Rectal smooth muscle tissue (tissue), 1 donor: Measurements from ENCODE around the gene SLC6A1.

Experiments
- H3K27ac ChIP-seq: one replicate; pipeline ENCODE4 v1.7.0; 2013; ENCODE audit warnings: low read depth, low read length, inconsistent platforms
- H3K27me3 ChIP-seq: one replicate; pipeline ENCODE4 v1.7.0; 2013; ENCODE audit warnings: low read length; ENCODE audit not compliant: control insufficient read depth, insufficient read depth
- H3K36me3 ChIP-seq: one replicate; pipeline ENCODE4 v1.7.0; 2013; ENCODE audit warnings: low read length; ENCODE audit not compliant: control insufficient read depth, insufficient read depth
- H3K4me1 ChIP-seq: one replicate; pipeline ENCODE4 v1.7.0; 2013; ENCODE audit warnings: low read length; ENCODE audit not compliant: control insufficient read depth, insufficient read depth
- H3K4me3 ChIP-seq: one replicate; pipeline ENCODE4 v1.7.0; 2013; ENCODE audit warnings: low read length
- H3K9ac ChIP-seq: one replicate; pipeline ENCODE4 v1.7.0; 2013; ENCODE audit warnings: low read length

The SLC6A1 gene

DNA sequence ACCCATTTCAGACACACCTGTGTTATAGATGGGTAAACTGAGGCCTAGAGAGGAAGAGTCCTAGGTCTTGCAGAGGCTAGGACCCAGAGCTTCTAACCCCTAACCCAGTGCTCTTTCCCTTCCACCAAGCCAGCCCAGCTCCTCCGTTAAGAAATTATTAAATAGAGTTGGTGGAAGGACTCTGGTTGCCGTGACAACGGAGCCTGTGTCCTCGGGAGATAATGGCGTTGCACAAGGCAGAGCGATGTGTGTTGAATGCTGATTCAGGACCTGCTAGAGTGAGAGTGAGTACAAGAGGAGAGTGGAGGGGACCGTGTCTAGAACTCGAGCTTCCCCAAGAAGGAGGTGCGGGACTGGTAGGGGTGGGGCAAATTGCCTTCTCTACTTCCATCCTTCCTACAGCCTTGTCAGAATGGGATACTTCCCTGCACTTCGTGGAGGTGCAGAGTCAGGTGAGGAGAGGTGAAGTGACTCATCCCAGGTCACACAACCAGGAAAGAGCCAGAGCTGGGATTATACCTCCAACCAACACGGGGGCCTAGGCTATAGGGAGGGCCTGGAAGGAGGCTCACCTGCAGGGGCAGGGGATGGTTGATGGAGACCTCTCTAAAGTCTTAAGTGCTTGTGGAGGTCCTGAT lies 8.6 kb downstream of the SLC6A1 start:
- Histone ChIP-seq H3K36me3 (no peaks in the 10 kb centered on the region), H3K4me1 (no peaks in the 10 kb centered on the region), H3K27ac (no peak overlapping the region), H3K27me3 (peaks cover 7% of the 10 kb centered on the region), H3K4me3 (no peak overlapping the region), H3K9ac (no peak overlapping the region)

DNA sequence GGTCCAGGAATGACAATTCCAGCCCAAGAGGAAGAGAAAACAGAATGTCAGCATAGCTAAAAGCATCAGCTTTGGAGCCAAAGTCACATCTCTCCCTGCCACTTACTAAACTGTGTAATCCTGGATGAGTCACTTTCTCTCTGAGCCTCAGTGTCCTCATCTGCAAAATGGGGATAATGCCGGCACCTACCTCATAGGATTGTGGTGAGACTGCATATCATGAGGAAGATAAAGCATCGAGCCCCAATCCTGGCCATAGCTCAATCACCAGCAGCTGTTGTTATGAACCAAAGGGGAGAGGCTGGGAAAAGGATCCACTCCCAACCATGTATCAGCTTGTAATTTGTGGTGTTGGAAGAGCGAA lies 9.1 kb downstream of the SLC6A1 start:
- Histone ChIP-seq H3K4me3 (no peak overlapping the region), H3K27me3 (peaks cover 7% of the 10 kb centered on the region), H3K4me1 (no peaks in the 10 kb centered on the region), H3K27ac (no peak overlapping the region), H3K9ac (no peak overlapping the region), H3K36me3 (no peaks in the 10 kb centered on the region)

DNA sequence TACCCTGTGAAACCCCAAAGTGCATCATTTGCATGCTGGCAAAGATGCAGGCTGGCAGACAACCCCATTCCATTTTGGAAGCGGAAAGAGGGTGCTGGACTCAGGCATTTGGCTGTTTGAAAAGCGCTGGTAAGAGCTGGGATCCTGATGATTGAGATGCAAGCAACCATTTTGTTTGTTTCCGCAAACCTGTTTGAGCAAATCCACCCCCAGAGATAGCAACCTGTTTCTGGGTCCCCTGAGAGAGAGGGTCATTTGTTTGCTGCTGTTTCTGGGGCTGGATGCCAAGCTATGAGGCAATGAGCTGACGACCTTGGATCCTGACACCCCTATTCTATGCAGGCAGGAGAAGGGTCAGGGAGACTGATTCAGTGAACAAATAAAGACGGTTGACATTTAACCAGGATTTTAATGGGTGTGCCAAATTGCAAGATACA lies 9.8 kb downstream of the SLC6A1 start:
- Histone ChIP-seq H3K36me3 (no peaks in the 10 kb centered on the region), H3K4me1 (no peaks in the 10 kb centered on the region), H3K27me3 (peaks cover 5% of the 10 kb centered on the region), H3K9ac (no peak overlapping the region), H3K27ac (no peak overlapping the region), H3K4me3 (no peak overlapping the region)

DNA sequence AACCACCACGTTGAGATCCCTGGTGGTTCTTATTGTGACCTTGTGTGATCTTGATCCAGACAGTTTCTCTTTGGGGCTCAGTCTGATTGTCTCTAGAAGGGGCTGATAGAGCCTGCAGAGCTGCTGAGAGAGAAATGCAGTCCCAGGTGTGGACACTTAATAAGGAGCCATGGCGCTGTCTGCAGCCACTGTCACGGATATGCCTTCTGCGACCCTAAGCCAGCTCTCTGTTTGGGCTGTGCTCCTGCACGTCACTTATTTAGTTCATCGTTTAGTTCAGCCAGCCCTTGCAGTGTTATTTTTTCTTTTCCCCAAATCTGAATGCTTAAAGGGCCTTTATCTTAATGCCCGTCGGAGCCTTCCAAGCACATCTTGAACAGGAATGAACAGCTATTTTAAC lies 12.0 kb downstream of the SLC6A1 start:
- H3K27me3 ChIP-seq: peaks cover 4% of the 10 kb centered on the region
- H3K4me3 ChIP-seq: no peak overlapping the region
- no peak overlapping the region for H3K9ac ChIP-seq
- H3K4me1 ChIP-seq: no peaks in the 10 kb centered on the region
- no peak overlapping the region for H3K27ac ChIP-seq
- H3K36me3 ChIP-seq: no peaks in the 10 kb centered on the region

DNA sequence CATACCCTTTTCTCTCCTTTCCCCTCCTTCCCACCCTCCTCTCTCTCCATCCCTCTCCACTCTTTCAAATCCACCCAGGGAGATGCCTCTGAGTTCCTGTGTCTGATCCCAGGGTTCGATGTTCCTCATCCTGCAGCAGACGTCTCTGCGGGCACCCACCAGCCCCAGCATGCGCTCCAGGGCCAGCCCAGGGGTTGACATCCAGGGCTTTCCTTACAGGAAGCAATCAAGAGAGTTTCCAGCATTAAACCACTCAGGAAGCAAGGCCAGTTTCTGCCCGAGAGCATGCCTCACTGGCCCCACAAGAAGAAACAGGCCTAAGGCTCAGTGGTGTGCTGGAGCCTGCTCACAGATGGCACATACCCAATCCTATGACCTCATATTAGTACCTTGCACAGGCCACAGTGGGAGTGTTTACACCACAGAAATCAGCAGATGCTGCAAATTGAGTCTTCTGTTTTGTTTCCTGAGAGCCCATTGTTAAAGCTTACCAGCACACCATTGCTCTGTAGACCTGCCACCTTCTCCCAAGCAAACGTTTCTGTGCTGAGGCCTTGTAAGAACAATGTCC lies 13.2 kb downstream of the SLC6A1 start:
- no peaks in the 10 kb centered on the region for H3K4me1 ChIP-seq
- no peak overlapping the region for H3K27ac ChIP-seq
- H3K36me3 ChIP-seq: no peaks in the 10 kb centered on the region
- peaks cover 3% of the 10 kb centered on the region for H3K27me3 ChIP-seq
- no peak overlapping the region for H3K4me3 ChIP-seq
- H3K9ac ChIP-seq: no peak overlapping the region

DNA sequence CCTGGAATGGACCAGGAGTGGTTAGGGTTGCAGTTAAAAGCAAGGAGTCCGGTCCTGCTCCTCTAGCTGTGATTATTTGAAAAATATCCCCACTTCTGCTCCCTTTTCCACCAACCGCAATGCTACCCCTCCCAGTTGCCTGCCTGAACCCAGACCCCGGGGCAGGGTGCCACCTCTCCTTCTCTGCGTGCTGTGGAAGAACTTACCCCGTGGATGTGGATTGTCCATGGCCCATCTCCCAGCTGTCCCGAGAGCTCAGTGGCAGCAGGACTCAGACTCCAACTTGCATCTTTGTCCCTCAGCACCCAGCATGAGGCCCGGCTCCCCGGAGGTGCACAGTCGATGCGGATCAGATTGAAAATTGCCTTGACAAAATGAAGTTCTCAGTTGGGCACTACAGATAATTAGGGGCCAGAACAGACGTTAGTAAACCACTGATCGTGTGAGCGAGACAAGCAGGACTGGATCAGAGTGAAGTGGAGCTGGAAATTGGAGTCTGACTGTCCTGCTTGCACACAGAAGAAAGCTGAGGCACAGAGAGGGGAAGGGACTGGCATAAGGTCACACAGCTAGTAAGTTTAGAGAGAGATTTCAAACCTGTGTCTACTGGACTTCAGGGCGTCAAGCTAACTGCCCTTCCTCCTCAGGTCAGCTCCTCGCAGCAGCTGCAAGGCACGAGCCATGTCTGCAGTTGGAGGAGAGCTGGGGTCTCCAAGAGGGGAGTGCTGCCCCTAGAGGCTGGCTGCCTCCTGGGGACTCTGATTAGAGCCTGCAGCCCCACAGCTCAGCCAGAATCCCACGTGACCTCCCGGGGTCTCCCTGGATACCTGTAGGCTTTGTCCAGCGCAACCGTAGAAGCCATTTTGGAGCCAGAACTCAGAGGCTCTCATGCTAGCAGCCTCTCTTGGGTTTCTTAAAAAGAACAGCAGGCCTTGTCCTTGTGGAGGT lies 14.7 kb downstream of the SLC6A1 start:
- H3K27me3 ChIP-seq: no peaks in the 10 kb centered on the region
- no peaks in the 10 kb centered on the region for H3K36me3 ChIP-seq
- no peak overlapping the region for H3K4me3 ChIP-seq
- no peaks in the 10 kb centered on the region for H3K4me1 ChIP-seq
- no peak overlapping the region for H3K27ac ChIP-seq
- H3K9ac ChIP-seq: no peak overlapping the region

DNA sequence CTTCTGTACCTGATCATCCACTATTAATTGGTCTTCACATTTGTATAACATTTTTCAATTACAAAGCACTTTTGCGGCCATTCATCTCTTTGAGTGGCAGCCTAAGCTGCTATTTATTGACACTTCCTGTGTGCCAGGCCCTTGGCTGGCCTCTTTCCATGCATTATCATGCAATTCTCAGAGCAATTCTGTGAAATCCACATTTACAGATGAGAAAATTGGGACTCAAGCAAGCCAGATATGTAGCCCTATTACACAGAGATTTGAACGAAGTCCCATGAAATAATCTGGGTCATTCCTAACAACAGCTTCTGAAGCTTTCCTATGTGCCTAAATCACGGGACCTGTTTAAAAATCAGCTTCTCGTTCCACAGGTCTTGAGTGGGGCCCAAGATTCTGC lies 17.4 kb downstream of the SLC6A1 start:
- Histone ChIP-seq H3K27ac (no peak overlapping the region), H3K4me3 (no peak overlapping the region), H3K36me3 (no peaks in the 10 kb centered on the region), H3K4me1 (no peaks in the 10 kb centered on the region), H3K9ac (no peak overlapping the region), H3K27me3 (no peaks in the 10 kb centered on the region)

DNA sequence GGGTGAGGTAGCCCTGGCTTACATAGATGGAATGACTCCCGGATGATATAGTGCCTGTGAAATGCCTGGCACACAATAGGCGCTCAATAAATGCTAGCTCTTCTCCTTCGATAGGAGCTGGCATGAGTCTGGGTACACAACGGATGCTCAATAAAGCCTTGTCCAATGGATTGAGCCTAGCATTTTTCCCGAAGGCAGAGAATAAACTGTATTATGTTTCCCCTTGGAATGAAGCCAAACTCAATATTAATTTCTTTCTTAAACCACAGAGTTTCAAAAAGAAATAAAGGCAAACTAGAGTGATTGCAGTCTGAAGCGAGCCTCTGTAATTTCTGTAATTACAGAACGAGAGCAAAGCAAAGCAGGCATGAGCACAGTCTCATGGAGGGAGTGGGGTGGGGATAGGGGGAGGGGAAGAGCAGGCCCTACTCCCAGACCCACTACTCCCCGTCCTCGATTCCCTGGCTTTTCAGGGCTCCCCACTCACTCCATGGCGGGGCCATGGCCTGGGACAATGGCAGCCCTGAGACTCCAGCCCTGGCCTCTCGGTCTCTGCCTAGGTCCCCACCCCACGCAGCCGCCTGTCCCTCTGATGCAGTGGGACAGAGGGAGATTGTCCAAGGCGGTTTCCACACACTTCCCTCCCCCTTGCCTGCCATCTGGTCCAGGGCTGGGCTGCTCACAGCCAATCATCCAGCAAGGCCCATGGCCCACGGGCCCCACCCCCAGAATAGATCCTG lies 18.0 kb downstream of the SLC6A1 start:
- Histone ChIP-seq H3K9ac (no peak overlapping the region), H3K36me3 (no peaks in the 10 kb centered on the region), H3K4me3 (no peak overlapping the region), H3K27ac (no peak overlapping the region), H3K4me1 (no peaks in the 10 kb centered on the region), H3K27me3 (no peaks in the 10 kb centered on the region)

DNA sequence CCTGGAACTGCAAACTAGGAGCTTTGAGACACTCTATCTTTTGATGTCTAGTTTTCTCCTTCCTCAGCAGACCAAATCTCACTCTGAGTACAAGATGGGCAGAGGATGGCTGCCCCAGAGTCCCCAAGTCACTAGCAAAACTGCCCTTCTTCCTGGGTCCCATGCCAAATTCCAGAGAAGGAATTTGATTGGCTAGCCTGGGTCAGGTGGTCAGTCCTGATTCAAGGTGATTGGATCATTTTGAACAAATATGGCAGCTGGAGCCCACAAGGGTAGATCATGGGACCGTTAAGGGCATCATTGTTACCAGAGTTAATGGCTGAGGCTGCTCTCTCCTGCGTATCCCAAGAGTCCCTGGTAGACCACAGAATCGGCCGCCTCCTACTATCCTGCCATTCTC lies 21.7 kb downstream of the SLC6A1 start:
- H3K36me3 ChIP-seq: no peaks in the 10 kb centered on the region
- H3K9ac ChIP-seq: no peak overlapping the region
- H3K27ac ChIP-seq: no peak overlapping the region
- H3K27me3 ChIP-seq: no peaks in the 10 kb centered on the region
- H3K4me3 ChIP-seq: no peak overlapping the region
- H3K4me1 ChIP-seq: no peaks in the 10 kb centered on the region

DNA sequence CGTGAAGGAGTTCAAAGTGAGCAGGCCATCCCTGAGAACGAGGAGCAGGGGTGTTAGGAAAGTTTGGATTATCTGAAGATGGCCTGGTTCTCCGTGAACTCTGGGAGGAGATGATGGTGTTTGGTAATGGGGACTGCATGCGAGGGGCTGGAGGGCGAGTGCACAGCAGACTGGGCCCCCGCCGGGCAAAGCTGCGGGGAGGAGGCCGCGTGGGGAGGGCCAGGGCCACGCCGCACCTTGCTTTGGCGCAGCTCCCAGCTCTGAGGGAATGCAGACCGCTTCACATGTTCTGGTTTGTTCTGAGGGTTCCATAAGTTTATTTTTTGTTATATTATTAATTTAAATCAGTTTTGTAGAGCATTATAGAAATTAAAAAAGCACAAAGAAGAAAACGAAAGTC lies 22.2 kb downstream of the SLC6A1 start:
- no peak overlapping the region for H3K27ac ChIP-seq
- H3K27me3 ChIP-seq: no peaks in the 10 kb centered on the region
- H3K9ac ChIP-seq: no peak overlapping the region
- no peak overlapping the region for H3K4me3 ChIP-seq
- no peaks in the 10 kb centered on the region for H3K4me1 ChIP-seq
- no peaks in the 10 kb centered on the region for H3K36me3 ChIP-seq

DNA sequence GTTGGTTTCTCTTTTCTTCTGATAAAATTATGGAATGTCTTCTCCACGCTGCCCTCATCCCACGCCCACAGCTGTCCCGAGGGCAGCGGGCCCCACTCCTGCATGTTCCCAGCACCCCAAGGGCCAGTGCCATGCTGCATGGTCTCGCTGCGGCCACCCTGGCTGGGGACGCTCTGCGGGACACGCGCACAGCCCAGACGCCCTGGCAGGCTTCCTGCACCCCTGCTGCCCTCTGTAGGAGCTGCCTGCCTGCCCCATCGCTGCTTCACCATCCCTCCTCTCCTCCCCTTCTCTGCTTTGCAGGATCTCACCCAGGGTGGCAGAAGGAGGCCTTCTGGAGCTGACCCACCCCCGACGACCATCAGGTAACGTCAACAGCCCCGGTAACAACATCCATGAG lies 22.8 kb downstream of the SLC6A1 start:
- no peaks in the 10 kb centered on the region for H3K36me3 ChIP-seq
- H3K27ac ChIP-seq: no peak overlapping the region
- no peaks in the 10 kb centered on the region for H3K4me1 ChIP-seq
- no peaks in the 10 kb centered on the region for H3K27me3 ChIP-seq
- H3K9ac ChIP-seq: no peak overlapping the region
- H3K4me3 ChIP-seq: no peak overlapping the region

DNA sequence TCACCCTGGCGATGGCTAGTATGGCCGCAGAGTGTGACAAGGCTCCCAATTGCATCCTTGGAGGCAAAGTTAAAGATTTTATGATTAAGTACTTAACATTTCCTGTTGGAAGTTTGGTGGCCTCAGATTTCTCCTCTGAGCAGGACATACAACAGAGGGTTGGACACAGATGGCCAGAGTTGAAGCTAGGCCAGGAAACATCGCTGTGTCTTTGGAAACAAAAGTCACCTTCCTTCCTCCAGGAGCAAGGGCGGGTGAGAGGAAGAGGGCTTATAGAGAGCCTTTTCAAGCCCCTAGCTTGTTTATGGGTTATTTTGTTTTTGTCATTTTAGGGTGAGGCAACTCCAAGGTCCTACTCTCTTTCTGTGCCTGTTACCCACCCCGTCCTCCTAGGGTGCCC lies 24.2 kb downstream of the SLC6A1 start:
- Histone ChIP-seq H3K27ac (no peak overlapping the region), H3K4me3 (no peak overlapping the region), H3K36me3 (no peaks in the 10 kb centered on the region), H3K27me3 (peaks cover 2% of the 10 kb centered on the region), H3K4me1 (no peaks in the 10 kb centered on the region), H3K9ac (no peak overlapping the region)
